Stimulated activated CD8-positive, alpha-beta memory T cell treated with anti-CD3 and anti-CD28 coated beads, Interleukin-12 subunit alpha, Interleukin-12 subunit beta, amount 100 ng/mL, for 24 hours (primary cell): ENCODE data around the gene GRPEL1.

Experiments used
- DNase-seq: peaks from one replicate; pipeline ENCODE4 v3.0.0-alpha.2; 2020; ENCODE audit errors: extremely low read depth

GRPEL1 gene

GRCh38 chr4:7066006-7066405, 1.9 kb downstream of the GRPEL1 start:
- no peak for DNase-seq

- no peak for DNase-seq
Measured at GRCh38 chr4:7063362-7063761, 4.5 kb downstream of the GRPEL1 start.

GRCh38 chr4:7062816-7063215, 5.0 kb downstream of the GRPEL1 start:
- DNase-seq: no peak

GRCh38 chr4:7061815-7062214, 6.0 kb downstream of the GRPEL1 start:
- DNase-seq: no peak

GRCh38 chr4:7060346-7061150, 7.3 kb downstream of the GRPEL1 start:
- no peak for DNase-seq

GRCh38 chr4:7059662-7060061, 8.2 kb downstream of the GRPEL1 start:
- DNase-seq: no peak

- no peak for DNase-seq
Measured at GRCh38 chr4:7058792-7059191, 9.1 kb downstream of the GRPEL1 start.

GRCh38 chr4:7055990-7056325, 11.9 kb downstream of the GRPEL1 start:
- DNase-seq: no peak

- DNase-seq: no peak
Measured at GRCh38 chr4:7055111-7055989, 12.5 kb downstream of the GRPEL1 start.

- DNase-seq: no peak
Measured at GRCh38 chr4:7054106-7054880, 13.6 kb downstream of the GRPEL1 start.

GRCh38 chr4:7052923-7053715, 14.7 kb downstream of the GRPEL1 start:
- DNase-seq: no peak

- DNase-seq: no peak
Measured at GRCh38 chr4:7052313-7052712, 15.6 kb downstream of the GRPEL1 start.

GRCh38 chr4:7051905-7052304, 16.0 kb downstream of the GRPEL1 start:
- no peak for DNase-seq

GRCh38 chr4:7051144-7051495, 16.7 kb downstream of the GRPEL1 start:
- DNase-seq: no peak

- no peak for DNase-seq
Measured at GRCh38 chr4:7050481-7051143, 17.3 kb downstream of the GRPEL1 start.

- DNase-seq: no peak
Measured at GRCh38 chr4:7049739-7050138, 18.1 kb downstream of the GRPEL1 start.

GRCh38 chr4:7049295-7049694, 18.6 kb downstream of the GRPEL1 start:
- no peak for DNase-seq

GRCh38 chr4:7048642-7049041, 19.2 kb downstream of the GRPEL1 start:
- no peak for DNase-seq

- DNase-seq: no peak
Measured at GRCh38 chr4:7046971-7047370, 20.9 kb downstream of the GRPEL1 start.

- DNase-seq: no peak
Measured at GRCh38 chr4:7045961-7046921, 21.6 kb downstream of the GRPEL1 start.
